Natural killer cell (primary cell): ENCODE measurements around the gene SLAIN2. TPM values are rescaled to one million over a fixed set of nuclear protein-coding genes. Genes with fewer than 3 reads are reported as not detected.

ENCODE experiments used
- ATAC-seq, 3 donors: fragments of 150-1000 bp in 2 of 3; fragments of 200-7000 bp in 1 of 3; cut with Tn5 transposase; 1 replicate in 1 of 3; 2 replicates in 2 of 3; pipeline ENCODE4 v1.10.0; 2021; ENCODE audit warnings: mild to moderate bottlenecking in 2 of 3, moderate library complexity in 2 of 3
- DNase-seq, 2 donors: peaks; one replicate each; pipeline versions ENCODE4 v3.0.0 to v3.0.0-alpha.2; 2013 to 2021; ENCODE audit warnings: mixed read lengths in 1 of 2
- H3K27ac ChIP-seq: one replicate; pipeline ENCODE4 v1.5.1; 2013; ENCODE audit warnings: mild to moderate bottlenecking, low read length
- H3K27me3 ChIP-seq: one replicate; pipeline ENCODE4 v1.6.1; 2013; ENCODE audit warnings: low read length; ENCODE audit not compliant: control insufficient read depth, insufficient read depth
- H3K36me3 ChIP-seq: one replicate; pipeline ENCODE4 v1.6.1; 2013; ENCODE audit warnings: low read length; ENCODE audit not compliant: control insufficient read depth, insufficient read depth
- H3K4me1 ChIP-seq: one replicate; pipeline ENCODE4 v1.6.1; 2013; ENCODE audit warnings: low read length; ENCODE audit not compliant: control insufficient read depth, insufficient read depth
- H3K4me3 ChIP-seq: one replicate; pipeline ENCODE4 v1.5.1; 2013; ENCODE audit warnings: low read length
- H3K9me3 ChIP-seq: one replicate; pipeline ENCODE4 v1.6.1; 2013; ENCODE audit warnings: low read length; ENCODE audit not compliant: control insufficient read depth, insufficient read depth
- H3K27ac Mint-ChIP-seq, 2 donors: one replicate each; pipeline ENCODE4 v1.8.0; 2022; ENCODE audit warnings: mild to moderate bottlenecking in 2 of 2, mixed read lengths in 2 of 2, moderate library complexity in 1 of 2
- H3K27me3 Mint-ChIP-seq, 2 donors: one replicate each; pipeline ENCODE4 v1.8.0; 2022; ENCODE audit warnings: low read depth in 2 of 2, mixed read lengths in 2 of 2
- H3K36me3 Mint-ChIP-seq: one replicate; pipeline ENCODE4 v1.8.0; 2022; ENCODE audit warnings: mixed read lengths
- H3K4me1 Mint-ChIP-seq, 2 donors: one replicate each; pipeline ENCODE4 v1.8.0; 2022; ENCODE audit warnings: mixed read lengths in 2 of 2
- H3K4me3 Mint-ChIP-seq: one replicate; pipeline ENCODE4 v1.8.0; 2022; ENCODE audit warnings: mild to moderate bottlenecking, moderate library complexity, mixed read lengths
- H3K9me3 Mint-ChIP-seq, 2 donors: one replicate each; pipeline ENCODE4 v1.8.0; 2022; ENCODE audit warnings: mixed read lengths in 2 of 2
- WGBS: methylation state at CpG from one replicate; pipeline ENCODE4 v1.1.7; 2013; ENCODE audit warnings: missing lambda C conversion rate; ENCODE audit not compliant: insufficient coverage; 5-methylcytosine and 5-hydroxymethylcytosine counted together
- intact Hi-C: fragments of 100-400 bp; cut with micrococcal nuclease; formaldehyde crosslinking; loops from one replicate; pipeline ENCODE4 v1.14.2; 2022
- total RNA-seq, 4 donors: library from RNA; stranded (reverse); fragments of 120-200 nt in 1 of 4; gene quantifications; one replicate each; pipeline versions ENCODE4 v1.2.3 to v1.2.4, GENCODE V29; 2013 to 2022
- TF ChIP-seq, protein P1 (sequence below): fragments of 200-600 bp; IDR thresholded peaks from one replicate; pipeline ENCODE4 v1.8.0; 2022; ENCODE audit warnings: antibody characterized with exemption

Gene SLAIN2
- total RNA-seq, 3 donors from 2014 or later (not counting 1 experiment from before 2014, with no cell fraction given) = 76.9 to 103 (median 98.5) TPM

- Histone ChIP-seq H3K4me3 (no peak overlapping the region), H3K9me3 (no peaks in the 10 kb centered on the region), H3K27me3 (no peaks in the 10 kb centered on the region), H3K27ac (no peak overlapping the region), H3K36me3 (no peaks in the 10 kb centered on the region), H3K4me1 (no peaks in the 10 kb centered on the region)
- H3K9me3 Mint-ChIP-seq = no peaks in the 10 kb centered on the region
- no peak overlapping the region for H3K4me3 Mint-ChIP-seq
- H3K4me1 Mint-ChIP-seq = no peaks in the 10 kb centered on the region
- intact Hi-C loops = loop anchor here (5.0 kb wide), 1 partner anchor 166 kb away; the partner anchor contains the start of gene SLC10A4
- no peak overlapping the region for H3K27ac Mint-ChIP-seq
- WGBS = 43% methylated on average over 4 of the region's 7 CpGs
- no peaks in the 10 kb centered on the region for H3K27me3 Mint-ChIP-seq
- TF ChIP-seq, protein P1, sequence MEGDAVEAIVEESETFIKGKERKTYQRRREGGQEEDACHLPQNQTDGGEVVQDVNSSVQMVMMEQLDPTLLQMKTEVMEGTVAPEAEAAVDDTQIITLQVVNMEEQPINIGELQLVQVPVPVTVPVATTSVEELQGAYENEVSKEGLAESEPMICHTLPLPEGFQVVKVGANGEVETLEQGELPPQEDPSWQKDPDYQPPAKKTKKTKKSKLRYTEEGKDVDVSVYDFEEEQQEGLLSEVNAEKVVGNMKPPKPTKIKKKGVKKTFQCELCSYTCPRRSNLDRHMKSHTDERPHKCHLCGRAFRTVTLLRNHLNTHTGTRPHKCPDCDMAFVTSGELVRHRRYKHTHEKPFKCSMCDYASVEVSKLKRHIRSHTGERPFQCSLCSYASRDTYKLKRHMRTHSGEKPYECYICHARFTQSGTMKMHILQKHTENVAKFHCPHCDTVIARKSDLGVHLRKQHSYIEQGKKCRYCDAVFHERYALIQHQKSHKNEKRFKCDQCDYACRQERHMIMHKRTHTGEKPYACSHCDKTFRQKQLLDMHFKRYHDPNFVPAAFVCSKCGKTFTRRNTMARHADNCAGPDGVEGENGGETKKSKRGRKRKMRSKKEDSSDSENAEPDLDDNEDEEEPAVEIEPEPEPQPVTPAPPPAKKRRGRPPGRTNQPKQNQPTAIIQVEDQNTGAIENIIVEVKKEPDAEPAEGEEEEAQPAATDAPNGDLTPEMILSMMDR = peak; percentile 61
- peak in 2 of 3 donors; percentile 48 to 52 for ATAC-seq
- DNase-seq = peak in 1 of 2 donors; percentile 70
- no peaks in the 10 kb centered on the region for H3K36me3 Mint-ChIP-seq
Observed at GRCh38 chr4:48315728-48316630, 25.4 kb upstream of the SLAIN2 start.

GRCh38 chr4:48321312-48321711 lies 20.0 kb upstream of the SLAIN2 start:
- H3K36me3 ChIP-seq = no peaks in the 10 kb centered on the region
- ATAC-seq (no peak), DNase-seq (no peak)
- H3K36me3 Mint-ChIP-seq = no peaks in the 10 kb centered on the region
- H3K4me3 Mint-ChIP-seq = no peak overlapping the region
- WGBS = 91% methylated on average over 2 of the region's 2 CpGs
- no peaks in the 10 kb centered on the region for H3K27me3 ChIP-seq
- H3K27me3 Mint-ChIP-seq = no peaks in the 10 kb centered on the region
- H3K9me3 Mint-ChIP-seq = no peaks in the 10 kb centered on the region
- no peak overlapping the region for H3K4me3 ChIP-seq
- TF ChIP-seq, protein P1 = no peak
- H3K27ac Mint-ChIP-seq = no peak overlapping the region
- H3K4me1 Mint-ChIP-seq = no peaks in the 10 kb centered on the region
- no peak overlapping the region for H3K27ac ChIP-seq
- no peaks in the 10 kb centered on the region for H3K4me1 ChIP-seq
- intact Hi-C loops = no loop called here
- no peaks in the 10 kb centered on the region for H3K9me3 ChIP-seq

GRCh38 chr4:48322063-48322462 lies 19.3 kb upstream of the SLAIN2 start:
- no peaks in the 10 kb centered on the region for H3K4me1 Mint-ChIP-seq
- Histone ChIP-seq H3K36me3 (no peaks in the 10 kb centered on the region), H3K27me3 (no peaks in the 10 kb centered on the region), H3K9me3 (no peaks in the 10 kb centered on the region), H3K4me1 (no peaks in the 10 kb centered on the region), H3K4me3 (no peak overlapping the region), H3K27ac (no peak overlapping the region)
- TF ChIP-seq, protein P1 = no peak
- WGBS = 88% methylated on average over 1 of the region's 2 CpGs
- no peak overlapping the region for H3K4me3 Mint-ChIP-seq
- no peaks in the 10 kb centered on the region for H3K9me3 Mint-ChIP-seq
- H3K27me3 Mint-ChIP-seq = no peaks in the 10 kb centered on the region
- H3K36me3 Mint-ChIP-seq = no peaks in the 10 kb centered on the region
- H3K27ac Mint-ChIP-seq = no peak overlapping the region
- no peak for ATAC-seq
- no peak for DNase-seq
- intact Hi-C loops = no loop called here
